ENCODE data around the gene AMER3.

The AMER3 gene

GRCh38 chr2:130814931-130815680, 59.8 kb downstream of the AMER3 start:
- DNase-seq (ENCODE audit: low read depth in 2 of 2, low spot score in 1 of 2), result no peak
